ENCODE results near the gene AGPAT1. TPM values are rescaled to one million over a fixed set of nuclear protein-coding genes. Genes with fewer than 3 reads are reported as not detected.
"Not testable (repeated sequence)": the region's sequence is repeated elsewhere in the genome, so short reads cannot be mapped to it uniquely, and the experiment has no call there.

AGPAT1 gene
- total RNA-seq, 1 experiment from 2014 or later, result 58.9 TPM

- Histone ChIP-seq H3K27ac (no peak overlapping the region), H3K79me2 (ENCODE audit: low read depth) (peaks cover 6% of the 10 kb centered on the region), H4K20me1 (ENCODE audit: insufficient read depth) (no peaks in the 10 kb centered on the region), H3K4me1 (replicated peaks; ENCODE audit: insufficient read depth) (peaks cover 40% of the 10 kb centered on the region), H3K9me3 (ENCODE audit: insufficient read depth, low read depth) (no peaks in the 10 kb centered on the region), H3K27me3 (ENCODE audit: insufficient read depth, low read depth) (no peaks in the 10 kb centered on the region), H3K4me3 (no peak overlapping the region), H3K36me3 (ENCODE audit: low read depth) (no peaks in the 10 kb centered on the region), H3K4me2 (no peak overlapping the region), H3F3A (ENCODE audit: insufficient read depth, low read depth) (peaks cover 32% of the 10 kb centered on the region; the same call in 1 of the 2 replicates), H2AFZ (no peak overlapping the region), H3K9me2 (ENCODE audit: insufficient read depth) (no peaks in the 10 kb centered on the region)
- TF ChIP-seq CTCF (conservative IDR thresholded peaks at IDR 0.05) (no peak), EZH2 (IDR thresholded peaks at IDR 0.05; ENCODE audit: low read depth) (no peak)
- DNase-seq, result no peak
- BruUV-seq (replicated peaks), result no TSS peak
- ChIA-PET CTCF (no interaction called here), POLR2A (ENCODE audit: unreplicated experiment) (no interaction called here)
- intact Hi-C loops (cut with micrococcal nuclease; ENCODE audit: unreplicated experiment), result no loop called here
These were observed 28.3 kb downstream of the AGPAT1 start for GRCh38 chr6:32147401-32148132.

GRCh38 chr6:32146687-32147086 lies 29.2 kb downstream of the AGPAT1 start:
- no peaks in the 10 kb centered on the region for H4K20me1 ChIP-seq (ENCODE audit: insufficient read depth)
- no peaks in the 10 kb centered on the region for H3K27me3 ChIP-seq (ENCODE audit: insufficient read depth, low read depth)
- TF ChIP-seq EZH2 (IDR thresholded peaks at IDR 0.05; ENCODE audit: low read depth), result no peak
- TF ChIP-seq CTCF (conservative IDR thresholded peaks at IDR 0.05), result no peak
- intact Hi-C loops (cut with micrococcal nuclease; ENCODE audit: unreplicated experiment), result no loop called here
- H3K9me3 ChIP-seq (ENCODE audit: insufficient read depth, low read depth), result no peaks in the 10 kb centered on the region
- no peaks in the 10 kb centered on the region for H3K9me2 ChIP-seq (ENCODE audit: insufficient read depth)
- no peaks in the 10 kb centered on the region for H3K79me2 ChIP-seq (ENCODE audit: low read depth)
- POLR2A ChIA-PET (ENCODE audit: unreplicated experiment), result interaction anchor here (0.5 kb wide), 1 partner anchor 8 kb away, joined by 6 read pairs; no protein-coding TSS in a partner anchor
- DNase-seq, result no peak
- peaks cover 32% of the 10 kb centered on the region; the same call in 1 of the 2 replicates for H3F3A ChIP-seq (ENCODE audit: insufficient read depth, low read depth)
- CTCF ChIA-PET, result no interaction called here
- BruUV-seq (replicated peaks), result no TSS peak
- no peaks in the 10 kb centered on the region for H3K36me3 ChIP-seq (ENCODE audit: low read depth)
- peak overlapping the region; percentile 11; the same call in 1 of the 2 replicates for H3K4me3 ChIP-seq
- H3K27ac ChIP-seq, result peak overlapping the region; percentile 82
- H3K4me2 ChIP-seq, result peak overlapping the region; percentile 48
- H2AFZ ChIP-seq, result peak overlapping the region; percentile 47
- H3K4me1 ChIP-seq (replicated peaks; ENCODE audit: insufficient read depth), result peaks cover 32% of the 10 kb centered on the region

- ChIA-PET CTCF (no interaction called here), POLR2A (ENCODE audit: unreplicated experiment) (interaction anchor here (0.5 to 0.6 kb wide), 2 partner anchors 8 to 12 kb away, joined by 4 to 6 read pairs; no protein-coding TSS in a partner anchor)
- no TSS peak for BruUV-seq (replicated peaks)
- H3K4me3 ChIP-seq, result peak overlapping the region; percentile 11; the same call in 1 of the 2 replicates
- no peaks in the 10 kb centered on the region for H3K9me2 ChIP-seq (ENCODE audit: insufficient read depth)
- H3K9me3 ChIP-seq (ENCODE audit: insufficient read depth, low read depth), result no peaks in the 10 kb centered on the region
- peak overlapping the region; percentile 47 for H2AFZ ChIP-seq
- no peaks in the 10 kb centered on the region for H3K79me2 ChIP-seq (ENCODE audit: low read depth)
- intact Hi-C loops (cut with micrococcal nuclease; ENCODE audit: unreplicated experiment), result no loop called here
- TF ChIP-seq EZH2 (IDR thresholded peaks at IDR 0.05; ENCODE audit: low read depth) (no peak), CTCF (conservative IDR thresholded peaks at IDR 0.05) (no peak)
- peaks cover 32% of the 10 kb centered on the region; the same call in 1 of the 2 replicates for H3F3A ChIP-seq (ENCODE audit: insufficient read depth, low read depth)
- H3K4me2 ChIP-seq, result peak overlapping the region; percentile 48
- H3K27ac ChIP-seq, result peak overlapping the region; percentile 82
- H4K20me1 ChIP-seq (ENCODE audit: insufficient read depth), result no peaks in the 10 kb centered on the region
- DNase-seq, result no peak
- no peaks in the 10 kb centered on the region for H3K27me3 ChIP-seq (ENCODE audit: insufficient read depth, low read depth)
- peaks cover 32% of the 10 kb centered on the region for H3K4me1 ChIP-seq (replicated peaks; ENCODE audit: insufficient read depth)
- no peaks in the 10 kb centered on the region for H3K36me3 ChIP-seq (ENCODE audit: low read depth)
These were observed 29.6 kb downstream of the AGPAT1 start for GRCh38 chr6:32146287-32146686.

DNA sequence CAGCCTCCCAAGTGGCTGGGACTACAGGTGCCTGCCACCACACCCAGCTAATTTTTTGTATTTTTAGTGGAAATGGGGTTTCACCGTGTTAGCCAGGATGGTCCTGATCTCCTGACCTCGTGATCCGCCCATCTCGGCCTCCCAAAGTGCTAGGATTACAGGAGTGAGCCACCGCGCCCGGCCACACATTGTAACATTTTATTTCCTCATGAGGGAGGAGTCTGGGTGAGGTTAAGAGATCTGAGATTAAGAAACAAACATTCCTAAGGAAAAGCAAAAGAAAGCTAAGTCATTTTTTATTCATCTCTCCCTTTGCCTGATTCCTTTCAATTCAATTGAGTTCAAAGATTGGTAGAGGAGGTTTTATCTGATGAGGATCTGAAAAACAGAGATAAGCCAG lies 31.6 kb downstream of the AGPAT1 start:
- Histone ChIP-seq H2AFZ (peak overlapping the region; percentile 76), H3K27ac (peak overlapping the region; percentile 66), H3K4me1 (replicated peaks; ENCODE audit: insufficient read depth) (peaks cover 32% of the 10 kb centered on the region), H3F3A (ENCODE audit: insufficient read depth, low read depth) (peaks cover 32% of the 10 kb centered on the region; the same call in 1 of the 2 replicates), H3K4me2 (peak overlapping the region; percentile 35)
- DNase-seq, result peak; percentile 52 to 70
- intact Hi-C loops (cut with micrococcal nuclease; ENCODE audit: unreplicated experiment), result loop anchor here (1.0 kb wide), 1 partner anchor 14 kb away; the partner anchor contains the start of gene FKBPL
- not testable (repeated sequence) for H3K4me3 ChIP-seq; H3K79me2 ChIP-seq (ENCODE audit: low read depth); H3K27me3 ChIP-seq (ENCODE audit: insufficient read depth, low read depth); H3K9me2 ChIP-seq (ENCODE audit: insufficient read depth); H3K9me3 ChIP-seq (ENCODE audit: insufficient read depth, low read depth); BruUV-seq (replicated peaks); H3K36me3 ChIP-seq (ENCODE audit: low read depth); H4K20me1 ChIP-seq (ENCODE audit: insufficient read depth)
- ChIA-PET POLR2A (ENCODE audit: unreplicated experiment) (interaction anchor here (0.5 to 1.1 kb wide), 3 partner anchors 9 to 44 kb away, joined by 3 to 12 read pairs (median 4); no protein-coding TSS in a partner anchor), CTCF (interaction anchor here (0.7 kb wide), 1 partner anchor 35 kb away, joined by 3 read pairs; no protein-coding TSS in a partner anchor)
